Measurements from ENCODE around the gene ALK.

DNA sequence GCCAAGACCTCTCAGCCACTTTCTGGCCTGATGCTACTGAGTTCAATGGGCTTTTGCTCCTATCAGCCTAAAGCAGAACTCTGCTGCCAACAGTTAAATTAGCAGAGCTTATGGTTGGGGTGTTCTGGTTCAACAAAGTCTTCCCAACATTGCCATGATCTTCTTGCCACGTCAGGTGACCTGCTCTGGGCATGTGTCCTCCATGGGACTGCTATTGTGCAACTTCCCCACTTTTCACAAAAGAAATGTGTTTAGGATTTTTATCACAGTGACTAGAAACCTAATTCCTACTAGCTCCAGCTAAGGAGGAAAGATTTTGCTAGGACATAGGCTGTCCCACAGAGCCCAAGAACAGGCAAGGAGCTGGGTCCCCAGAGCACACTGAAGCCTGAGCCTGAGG, 56.4 kb downstream of the ALK start:
- TF ChIP-seq, protein P1, sequence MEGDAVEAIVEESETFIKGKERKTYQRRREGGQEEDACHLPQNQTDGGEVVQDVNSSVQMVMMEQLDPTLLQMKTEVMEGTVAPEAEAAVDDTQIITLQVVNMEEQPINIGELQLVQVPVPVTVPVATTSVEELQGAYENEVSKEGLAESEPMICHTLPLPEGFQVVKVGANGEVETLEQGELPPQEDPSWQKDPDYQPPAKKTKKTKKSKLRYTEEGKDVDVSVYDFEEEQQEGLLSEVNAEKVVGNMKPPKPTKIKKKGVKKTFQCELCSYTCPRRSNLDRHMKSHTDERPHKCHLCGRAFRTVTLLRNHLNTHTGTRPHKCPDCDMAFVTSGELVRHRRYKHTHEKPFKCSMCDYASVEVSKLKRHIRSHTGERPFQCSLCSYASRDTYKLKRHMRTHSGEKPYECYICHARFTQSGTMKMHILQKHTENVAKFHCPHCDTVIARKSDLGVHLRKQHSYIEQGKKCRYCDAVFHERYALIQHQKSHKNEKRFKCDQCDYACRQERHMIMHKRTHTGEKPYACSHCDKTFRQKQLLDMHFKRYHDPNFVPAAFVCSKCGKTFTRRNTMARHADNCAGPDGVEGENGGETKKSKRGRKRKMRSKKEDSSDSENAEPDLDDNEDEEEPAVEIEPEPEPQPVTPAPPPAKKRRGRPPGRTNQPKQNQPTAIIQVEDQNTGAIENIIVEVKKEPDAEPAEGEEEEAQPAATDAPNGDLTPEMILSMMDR (IDR thresholded peaks at IDR 0.05), result no peak
- TF ChIP-seq ZFX (IDR thresholded peaks at IDR 0.05; ENCODE audit: borderline replicate concordance), result no peak

Data from 22Rv1 (cell line).